Adrenal gland (tissue), 5 donors: Measurements from ENCODE around the gene PCSK6.

Source experiments
- POLR2A ChIP-seq, 2 donors: fragments of 450-650 bp; IDR thresholded peaks; one replicate each; pipeline ENCODE4 v1.6.1; 2017; ENCODE audit warnings: antibody characterized with exemption in 2 of 2, mild to moderate bottlenecking in 2 of 2, moderate library complexity in 1 of 2
- TF ChIP-seq, protein P1 (sequence below), 6 experiments: fragments of 450-650 bp in 4 of 6; fragments of 200-600 bp in 2 of 6; sonication (generic) in 1 of 6; IDR thresholded peaks; 1 replicate in 5 of 6; 2 replicates in 1 of 6; pipeline versions ENCODE4 v1.5.1 to v1.8.0; 2016 to 2021; ENCODE audit warnings: antibody characterized with exemption in 6 of 6, mild to moderate bottlenecking in 2 of 6, moderate library complexity in 1 of 6
- donor health status: DM: no; HTN: no; CAD: no.

DNA sequence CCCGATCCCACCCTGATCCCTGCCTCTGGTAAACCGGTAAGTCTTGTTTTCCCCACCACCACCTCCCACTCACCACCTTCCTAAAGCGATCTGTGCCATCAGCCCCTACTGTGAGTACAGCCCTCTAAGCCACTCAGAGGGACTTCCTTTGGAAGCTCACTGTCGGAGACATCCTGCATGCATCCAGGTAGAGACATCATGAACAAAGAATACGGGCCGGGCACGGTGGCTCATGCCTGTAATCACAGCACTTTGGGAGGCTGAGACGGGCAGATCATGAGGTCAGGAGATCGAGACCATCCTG is 13.7 kb upstream of the PCSK6 start:
- TF ChIP-seq, protein P1, sequence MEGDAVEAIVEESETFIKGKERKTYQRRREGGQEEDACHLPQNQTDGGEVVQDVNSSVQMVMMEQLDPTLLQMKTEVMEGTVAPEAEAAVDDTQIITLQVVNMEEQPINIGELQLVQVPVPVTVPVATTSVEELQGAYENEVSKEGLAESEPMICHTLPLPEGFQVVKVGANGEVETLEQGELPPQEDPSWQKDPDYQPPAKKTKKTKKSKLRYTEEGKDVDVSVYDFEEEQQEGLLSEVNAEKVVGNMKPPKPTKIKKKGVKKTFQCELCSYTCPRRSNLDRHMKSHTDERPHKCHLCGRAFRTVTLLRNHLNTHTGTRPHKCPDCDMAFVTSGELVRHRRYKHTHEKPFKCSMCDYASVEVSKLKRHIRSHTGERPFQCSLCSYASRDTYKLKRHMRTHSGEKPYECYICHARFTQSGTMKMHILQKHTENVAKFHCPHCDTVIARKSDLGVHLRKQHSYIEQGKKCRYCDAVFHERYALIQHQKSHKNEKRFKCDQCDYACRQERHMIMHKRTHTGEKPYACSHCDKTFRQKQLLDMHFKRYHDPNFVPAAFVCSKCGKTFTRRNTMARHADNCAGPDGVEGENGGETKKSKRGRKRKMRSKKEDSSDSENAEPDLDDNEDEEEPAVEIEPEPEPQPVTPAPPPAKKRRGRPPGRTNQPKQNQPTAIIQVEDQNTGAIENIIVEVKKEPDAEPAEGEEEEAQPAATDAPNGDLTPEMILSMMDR (IDR thresholded peaks at IDR 0.05): no peak
- TF ChIP-seq POLR2A (IDR thresholded peaks at IDR 0.05): no peak
